Measurements from ENCODE around the gene BRPF1.

The BRPF1 gene

GRCh38 chr3:9695345-9695744 lies 36.2 kb upstream of the BRPF1 start:
- H3K4me3 ChIP-seq (ENCODE audit: low read length) = no peak overlapping the region
- no peak for DNase-seq (ENCODE audit: low read depth)
- TF ChIP-seq, protein P1, sequence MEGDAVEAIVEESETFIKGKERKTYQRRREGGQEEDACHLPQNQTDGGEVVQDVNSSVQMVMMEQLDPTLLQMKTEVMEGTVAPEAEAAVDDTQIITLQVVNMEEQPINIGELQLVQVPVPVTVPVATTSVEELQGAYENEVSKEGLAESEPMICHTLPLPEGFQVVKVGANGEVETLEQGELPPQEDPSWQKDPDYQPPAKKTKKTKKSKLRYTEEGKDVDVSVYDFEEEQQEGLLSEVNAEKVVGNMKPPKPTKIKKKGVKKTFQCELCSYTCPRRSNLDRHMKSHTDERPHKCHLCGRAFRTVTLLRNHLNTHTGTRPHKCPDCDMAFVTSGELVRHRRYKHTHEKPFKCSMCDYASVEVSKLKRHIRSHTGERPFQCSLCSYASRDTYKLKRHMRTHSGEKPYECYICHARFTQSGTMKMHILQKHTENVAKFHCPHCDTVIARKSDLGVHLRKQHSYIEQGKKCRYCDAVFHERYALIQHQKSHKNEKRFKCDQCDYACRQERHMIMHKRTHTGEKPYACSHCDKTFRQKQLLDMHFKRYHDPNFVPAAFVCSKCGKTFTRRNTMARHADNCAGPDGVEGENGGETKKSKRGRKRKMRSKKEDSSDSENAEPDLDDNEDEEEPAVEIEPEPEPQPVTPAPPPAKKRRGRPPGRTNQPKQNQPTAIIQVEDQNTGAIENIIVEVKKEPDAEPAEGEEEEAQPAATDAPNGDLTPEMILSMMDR (conservative IDR thresholded peaks at IDR 0.05; ENCODE audit: low read length) = no peak

GRCh38 chr3:9695746-9696145 lies 35.8 kb upstream of the BRPF1 start:
- TF ChIP-seq, protein P1 (conservative IDR thresholded peaks at IDR 0.05; ENCODE audit: low read length) = no peak
- H3K4me3 ChIP-seq (ENCODE audit: low read length) = no peak overlapping the region
- DNase-seq (ENCODE audit: low read depth) = no peak

- no peak overlapping the region for H3K4me3 ChIP-seq (ENCODE audit: low read length)
- no peak for DNase-seq (ENCODE audit: low read depth)
- TF ChIP-seq, protein P1 (conservative IDR thresholded peaks at IDR 0.05; ENCODE audit: low read length) = no peak
These were observed 34.9 kb upstream of the BRPF1 start for GRCh38 chr3:9696480-9697220.

GRCh38 chr3:9697892-9698291 lies 33.6 kb upstream of the BRPF1 start:
- DNase-seq (ENCODE audit: low read depth) = no peak
- H3K4me3 ChIP-seq (ENCODE audit: low read length) = no peak overlapping the region
- TF ChIP-seq, protein P1 (conservative IDR thresholded peaks at IDR 0.05; ENCODE audit: low read length) = no peak

GRCh38 chr3:9698293-9698692 lies 33.2 kb upstream of the BRPF1 start:
- TF ChIP-seq, protein P1 (conservative IDR thresholded peaks at IDR 0.05; ENCODE audit: low read length) = no peak
- DNase-seq (ENCODE audit: low read depth) = no peak
- H3K4me3 ChIP-seq (ENCODE audit: low read length) = no peak overlapping the region

- no peak overlapping the region for H3K4me3 ChIP-seq (ENCODE audit: low read length)
- TF ChIP-seq, protein P1 (conservative IDR thresholded peaks at IDR 0.05; ENCODE audit: low read length) = no peak
- no peak for DNase-seq (ENCODE audit: low read depth)
These were observed 31.0 kb upstream of the BRPF1 start for GRCh38 chr3:9700536-9700935.

GRCh38 chr3:9701006-9701405 lies 30.5 kb upstream of the BRPF1 start:
- no peak for DNase-seq (ENCODE audit: low read depth)
- TF ChIP-seq, protein P1 (conservative IDR thresholded peaks at IDR 0.05; ENCODE audit: low read length) = no peak
- no peak overlapping the region for H3K4me3 ChIP-seq (ENCODE audit: low read length)

All from AG10803 (cell line).